Fibroblast of lung (primary cell): Measurements from ENCODE around the gene KRTAP19-4. TPM values are rescaled to one million over a fixed set of nuclear protein-coding genes. Genes with fewer than 3 reads are reported as not detected.

Experiments
- DNase-seq, 2 donors: peaks; one replicate each; pipeline versions ENCODE4 v3.0.0 to v3.0.0-alpha.2; 2010; ENCODE audit warnings: low read depth in 2 of 2
- H2AFZ ChIP-seq: 2 replicates; pipeline ENCODE4 v1.5.1; 2012; ENCODE audit warnings: low read length, control low read depth, inconsistent platforms
- H3K27ac ChIP-seq: 2 replicates; pipeline ENCODE4 v1.5.1; 2011; ENCODE audit warnings: low read length, control low read depth; ENCODE audit not compliant: insufficient read depth
- H3K27me3 ChIP-seq: 2 replicates; pipeline ENCODE4 v1.5.1; 2011; ENCODE audit warnings: mild to moderate bottlenecking, low read length; ENCODE audit not compliant: control insufficient read depth, insufficient read depth
- H3K36me3 ChIP-seq: 2 replicates; pipeline ENCODE4 v1.5.1; 2011; ENCODE audit warnings: low read length; ENCODE audit not compliant: control insufficient read depth, insufficient read depth
- H3K4me1 ChIP-seq: 2 replicates; pipeline ENCODE4 v1.5.1; 2011; ENCODE audit warnings: low read length; ENCODE audit not compliant: control insufficient read depth, insufficient read depth; ENCODE audit errors: extremely low read depth
- H3K4me2 ChIP-seq: 2 replicates; pipeline ENCODE4 v1.5.1; 2011; ENCODE audit warnings: low read length, control low read depth; ENCODE audit not compliant: insufficient read depth; ENCODE audit errors: extremely low read depth
- H3K4me3 ChIP-seq, 4 experiments: fragments of 200-600 bp in 1 of 4; sonication (generic) in 1 of 4; replicated peaks in 1 of 4; 2 replicates each; pipeline ENCODE4 v1.5.1; 2011 to 2016; ENCODE audit warnings: low read length in 4 of 4, low read depth in 3 of 4, mild to moderate bottlenecking in 3 of 4, control low read depth in 2 of 4, inconsistent platforms in 1 of 4, mixed read lengths in 1 of 4; ENCODE audit not compliant: insufficient read depth in 1 of 4; ENCODE audit errors: control extremely low read depth in 1 of 4
- H3K79me2 ChIP-seq: 2 replicates; pipeline ENCODE4 v1.5.1; 2012; ENCODE audit warnings: mild to moderate bottlenecking, low read length, inconsistent platforms; ENCODE audit not compliant: control insufficient read depth, insufficient read depth
- H3K9ac ChIP-seq: 2 replicates; pipeline ENCODE4 v1.5.1; 2011; ENCODE audit warnings: mild to moderate bottlenecking, low read length, control low read depth; ENCODE audit not compliant: insufficient read depth
- H3K9me3 ChIP-seq: 2 replicates; pipeline ENCODE4 v1.5.1; 2012; ENCODE audit warnings: low read depth, low read length; ENCODE audit not compliant: control insufficient read depth, insufficient read depth
- H4K20me1 ChIP-seq: 2 replicates; pipeline ENCODE4 v1.5.1; 2011; ENCODE audit warnings: low read length; ENCODE audit not compliant: control insufficient read depth, insufficient read depth; ENCODE audit errors: extremely low read depth
- CTCF ChIP-seq, 2 donors: IDR thresholded peaks in 1 of 2; conservative IDR thresholded peaks in 1 of 2; 1 replicate in 1 of 2; 2 replicates in 1 of 2; pipeline ENCODE4 v1.5.1; 2011 to 2012; ENCODE audit warnings: low read length in 2 of 2, control low read depth in 1 of 2, inconsistent platforms in 1 of 2, low read depth in 1 of 2, mild to moderate bottlenecking in 1 of 2
- EZH2 ChIP-seq: IDR thresholded peaks from 2 replicates; pipeline ENCODE4 v1.5.1; 2012; ENCODE audit warnings: low read length, control low read depth, mild to moderate bottlenecking; ENCODE audit errors: missing control alignments
- polyA plus RNA-seq, 2 donors: library from polyadenylated mRNA; depleted of rRNA in 1 of 2; stranded (reverse) in 1 of 2; unstranded in 1 of 2; fragments of >200 nt; gene quantifications; 2 replicates each; pipeline ENCODE4 v1.2.1, GENCODE V29; 2011 to 2012; ENCODE audit warnings: missing spikeins in 1 of 2
- total RNA-seq: library from RNA; depleted of rRNA; stranded (reverse); fragments of >200 nt; gene quantifications from 2 replicates; pipeline ENCODE4 v1.2.1, GENCODE V29; 2014

The KRTAP19-4 gene
- total and polyA plus RNA-seq, 2 donors (not counting 1 experiment from before 2014, with no cell fraction given): not detected

DNA sequence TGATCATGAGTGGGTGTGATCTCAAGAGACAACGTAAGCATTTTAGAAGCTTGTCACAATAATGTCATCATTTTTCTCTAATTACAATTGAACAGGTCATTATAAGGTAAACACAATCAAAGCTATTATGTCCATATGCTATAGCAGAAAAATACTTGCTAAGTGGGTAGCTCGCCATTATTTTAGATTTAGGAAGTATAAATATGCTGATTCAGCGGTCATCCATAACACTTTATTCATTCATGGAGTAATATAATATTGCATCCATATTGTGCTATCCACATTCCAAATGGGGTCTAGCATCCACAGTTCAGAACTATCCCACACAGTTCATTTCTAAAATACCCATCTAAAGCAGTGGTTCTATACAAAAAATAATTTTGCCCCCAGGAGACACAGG lies 48.5 kb downstream of the KRTAP19-4 start:
- Histone ChIP-seq H3K9ac (no peak overlapping the region), H3K27ac (no peak overlapping the region), H3K4me3 (no peak overlapping the region), H3K4me1 (no peaks in the 10 kb centered on the region), H3K36me3 (no peaks in the 10 kb centered on the region), H3K79me2 (no peaks in the 10 kb centered on the region), H3K9me3 (no peaks in the 10 kb centered on the region), H3K27me3 (no peaks in the 10 kb centered on the region), H4K20me1 (no peaks in the 10 kb centered on the region), H3K4me2 (no peak overlapping the region), H2AFZ (no peak overlapping the region)
- TF ChIP-seq CTCF (conservative IDR thresholded peaks at IDR 0.05 in 1 of 2, IDR thresholded peaks at IDR 0.05 in 1 of 2; ENCODE audit: low read depth in 1 of 2, low read length in 2 of 2) (no peak), EZH2 (no peak)
- no peak for DNase-seq

DNA sequence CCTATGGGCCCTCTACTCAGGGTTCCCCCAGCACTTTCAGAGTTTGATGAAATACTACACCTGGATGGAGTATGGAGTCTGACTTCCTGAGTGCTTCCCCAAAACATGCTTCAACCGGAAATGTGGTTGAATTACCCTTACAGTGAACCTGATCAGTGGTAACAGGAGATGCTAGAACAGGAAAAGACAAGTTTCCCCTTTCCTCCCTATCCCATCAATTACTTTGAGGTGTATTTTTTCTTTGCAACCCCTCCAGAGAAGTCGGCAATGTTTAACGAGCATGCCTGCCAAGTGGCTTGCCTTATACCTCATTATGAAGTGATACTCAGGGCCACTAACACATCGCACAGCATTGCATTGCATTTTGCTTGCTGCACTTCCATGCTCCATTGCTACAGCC lies 49.9 kb downstream of the KRTAP19-4 start:
- no peaks in the 10 kb centered on the region for H3K9me3 ChIP-seq
- H3K9ac ChIP-seq: no peak overlapping the region
- no peak overlapping the region for H2AFZ ChIP-seq
- no peak for DNase-seq
- no peak overlapping the region for H3K4me3 ChIP-seq
- H3K79me2 ChIP-seq: no peaks in the 10 kb centered on the region
- H3K27ac ChIP-seq: no peak overlapping the region
- no peaks in the 10 kb centered on the region for H3K36me3 ChIP-seq
- TF ChIP-seq CTCF (conservative IDR thresholded peaks at IDR 0.05 in 1 of 2, IDR thresholded peaks at IDR 0.05 in 1 of 2; ENCODE audit: low read depth in 1 of 2, low read length in 2 of 2) (no peak), EZH2 (no peak)
- no peaks in the 10 kb centered on the region for H3K27me3 ChIP-seq
- no peak overlapping the region for H3K4me2 ChIP-seq
- H4K20me1 ChIP-seq: no peaks in the 10 kb centered on the region
- no peaks in the 10 kb centered on the region for H3K4me1 ChIP-seq

Other genes starting within 250 kb of the KRTAP19-4 start
- gene KRTAP24-1, start 214.2 kb downstream of the KRTAP19-4 start, total RNA-seq: not detected in 2 replicates
- not detected in 2 replicates for gene KRTAP24-1, start 214.2 kb downstream of the KRTAP19-4 start, polyA plus RNA-seq
- not detected in 2 replicates for gene KRTAP25-1, start 207.7 kb downstream of the KRTAP19-4 start, total RNA-seq
- gene KRTAP25-1, start 207.7 kb downstream of the KRTAP19-4 start, polyA plus RNA-seq: not detected in 2 replicates
- gene KRTAP26-1, start 176.8 kb downstream of the KRTAP19-4 start, total RNA-seq: not detected in 2 replicates
- not detected in 2 replicates for gene KRTAP26-1, start 176.8 kb downstream of the KRTAP19-4 start, polyA plus RNA-seq
- gene KRTAP27-1, start 159.5 kb downstream of the KRTAP19-4 start, total RNA-seq: not detected in 2 replicates
- gene KRTAP27-1, start 159.5 kb downstream of the KRTAP19-4 start, polyA plus RNA-seq: not detected in 2 replicates
- gene KRTAP23-1, start 148.6 kb downstream of the KRTAP19-4 start, total RNA-seq: not detected in 2 replicates
- not detected in 2 replicates for gene KRTAP23-1, start 148.6 kb downstream of the KRTAP19-4 start, polyA plus RNA-seq
- gene KRTAP13-2, start 124.9 kb downstream of the KRTAP19-4 start, total RNA-seq: not detected in 2 replicates
- gene KRTAP13-2, start 124.9 kb downstream of the KRTAP19-4 start, polyA plus RNA-seq: not detected in 2 replicates
- gene KRTAP13-1, start 101.1 kb downstream of the KRTAP19-4 start, total RNA-seq: not detected in 2 replicates
- not detected in 2 replicates for gene KRTAP13-1, start 101.1 kb downstream of the KRTAP19-4 start, polyA plus RNA-seq
- gene KRTAP13-3, start 71.2 kb downstream of the KRTAP19-4 start, total RNA-seq: not detected in 2 replicates
- not detected in 2 replicates for gene KRTAP13-3, start 71.2 kb downstream of the KRTAP19-4 start, polyA plus RNA-seq
- not detected in 2 replicates for gene KRTAP13-4, start 66.9 kb downstream of the KRTAP19-4 start, total RNA-seq
- gene KRTAP13-4, start 66.9 kb downstream of the KRTAP19-4 start, polyA plus RNA-seq: not detected in 2 replicates
- not detected in 2 replicates for gene KRTAP15-1, start 56.9 kb downstream of the KRTAP19-4 start, total RNA-seq
- gene KRTAP15-1, start 56.9 kb downstream of the KRTAP19-4 start, polyA plus RNA-seq: not detected in 2 replicates
- gene KRTAP19-1, start 16.8 kb downstream of the KRTAP19-4 start, total RNA-seq: not detected in 2 replicates
- gene KRTAP19-1, start 16.8 kb downstream of the KRTAP19-4 start, polyA plus RNA-seq: not detected in 2 replicates
- not detected in 2 replicates for gene KRTAP19-2, start 9.7 kb downstream of the KRTAP19-4 start, total RNA-seq
- gene KRTAP19-2, start 9.7 kb downstream of the KRTAP19-4 start, polyA plus RNA-seq: not detected in 2 replicates
- gene KRTAP19-3, start 5.2 kb downstream of the KRTAP19-4 start, total RNA-seq: not detected in 2 replicates
- not detected in 2 replicates for gene KRTAP19-3, start 5.2 kb downstream of the KRTAP19-4 start, polyA plus RNA-seq
- not detected in 2 replicates for gene KRTAP19-5, start 5.0 kb upstream of the KRTAP19-4 start, total RNA-seq
- gene KRTAP19-5, start 5.0 kb upstream of the KRTAP19-4 start, polyA plus RNA-seq: not detected in 2 replicates
- gene KRTAP19-6, start 44.7 kb upstream of the KRTAP19-4 start, total RNA-seq: not detected in 2 replicates
- gene KRTAP19-6, start 44.7 kb upstream of the KRTAP19-4 start, polyA plus RNA-seq: not detected in 2 replicates
- gene KRTAP19-7, start 64.1 kb upstream of the KRTAP19-4 start, total RNA-seq: not detected in 2 replicates
- not detected in 2 replicates for gene KRTAP19-7, start 64.1 kb upstream of the KRTAP19-4 start, polyA plus RNA-seq
- not detected in 2 replicates for gene KRTAP22-2, start 93.2 kb upstream of the KRTAP19-4 start, total RNA-seq
- gene KRTAP22-2, start 93.2 kb upstream of the KRTAP19-4 start, polyA plus RNA-seq: not detected in 2 replicates
- not detected in 2 replicates for gene KRTAP6-3, start 95.3 kb upstream of the KRTAP19-4 start, total RNA-seq
- gene KRTAP6-3, start 95.3 kb upstream of the KRTAP19-4 start, polyA plus RNA-seq: not detected in 2 replicates
- not detected in 2 replicates for gene KRTAP6-2, start 101.7 kb upstream of the KRTAP19-4 start, total RNA-seq
- gene KRTAP6-2, start 101.7 kb upstream of the KRTAP19-4 start, polyA plus RNA-seq: not detected in 2 replicates
- not detected in 2 replicates for gene KRTAP22-1, start 103.9 kb upstream of the KRTAP19-4 start, total RNA-seq
- not detected in 2 replicates for gene KRTAP22-1, start 103.9 kb upstream of the KRTAP19-4 start, polyA plus RNA-seq
- gene KRTAP6-1, start 116.8 kb upstream of the KRTAP19-4 start, total RNA-seq: not detected in 2 replicates
- gene KRTAP6-1, start 116.8 kb upstream of the KRTAP19-4 start, polyA plus RNA-seq: not detected in 2 replicates
- gene KRTAP20-1, start 119.3 kb upstream of the KRTAP19-4 start, total RNA-seq: not detected in 2 replicates
- gene KRTAP20-1, start 119.3 kb upstream of the KRTAP19-4 start, polyA plus RNA-seq: not detected in 2 replicates
- gene KRTAP20-4, start 123.5 kb upstream of the KRTAP19-4 start, total RNA-seq: not detected in 2 replicates
- gene KRTAP20-4, start 123.5 kb upstream of the KRTAP19-4 start, polyA plus RNA-seq: not detected in 2 replicates
- not detected in 2 replicates for gene KRTAP20-2, start 138.0 kb upstream of the KRTAP19-4 start, total RNA-seq
- gene KRTAP20-2, start 138.0 kb upstream of the KRTAP19-4 start, polyA plus RNA-seq: not detected in 2 replicates
- gene KRTAP20-3, start 145.7 kb upstream of the KRTAP19-4 start, total RNA-seq: not detected in 2 replicates
- not detected in 2 replicates for gene KRTAP20-3, start 145.7 kb upstream of the KRTAP19-4 start, polyA plus RNA-seq
- gene KRTAP21-3, start 221.6 kb upstream of the KRTAP19-4 start, total RNA-seq: not detected in 2 replicates
- gene KRTAP21-3, start 221.6 kb upstream of the KRTAP19-4 start, polyA plus RNA-seq: not detected in 2 replicates